Urinary bladder (tissue), 4 donors: Measurements from ENCODE around the gene MGP. TPM values are rescaled to one million over a fixed set of nuclear protein-coding genes. Genes with fewer than 3 reads are reported as not detected.

Experiments used
- DNase-seq: peaks from one replicate; pipeline ENCODE4 v3.0.0-alpha.2; 2015; ENCODE audit errors: extremely low spot score
- H3K27ac ChIP-seq: one replicate; pipeline ENCODE4 v1.5.1; 2013; ENCODE audit warnings: low read depth, mild to moderate bottlenecking, moderate library complexity
- H3K36me3 ChIP-seq: one replicate; pipeline ENCODE4 v1.6.1; 2013; ENCODE audit warnings: mild to moderate bottlenecking, moderate library complexity; ENCODE audit not compliant: insufficient read depth
- H3K4me1 ChIP-seq: one replicate; pipeline ENCODE4 v1.6.1; 2013; ENCODE audit warnings: mild to moderate bottlenecking, moderate library complexity; ENCODE audit not compliant: insufficient read depth
- H3K4me3 ChIP-seq: one replicate; pipeline ENCODE4 v1.5.1; 2013; ENCODE audit warnings: low read depth, low read length
- WGBS: extraction: QIAGEN DNeasy Blood & Tissue Kit; methylation state at CpG from one replicate; pipeline ENCODE4 v1.1.7; 2013; 5-methylcytosine and 5-hydroxymethylcytosine counted together
- polyA plus RNA-seq: library from polyadenylated mRNA; stranded (reverse); fragments of 200-250 nt; gene quantifications from one replicate; pipeline ENCODE4 v1.2.3, GENCODE V29; 2013
- total RNA-seq: library from RNA; depleted of rRNA; stranded (reverse); fragments of >200 nt; gene quantifications from one replicate; pipeline ENCODE4 v1.2.3, GENCODE V29; 2014
- donor health status: healthy with polysubstance abuse.
- donor health status: healthy.

MGP gene
- total and polyA plus RNA-seq, 2 donors: 487 to 596 TPM

- Histone ChIP-seq H3K4me1 (no peaks in the 10 kb centered on the region), H3K27ac (no peak within 1 kb of the TSS), H3K36me3 (no peaks in the 10 kb centered on the region), H3K4me3 (no peak within 1 kb of the TSS)
- 63% methylated on average over 10 of the region's 10 CpGs for WGBS
- no peak for DNase-seq
Measured at GRCh38 chr12:14843425-14843887, 42.2 kb downstream of the MGP start, which contains the start of gene ART4. ART4 (minus strand) TSS chr12:14843526; CDS start chr12:14843113, 413 bp downstream.

DNA sequence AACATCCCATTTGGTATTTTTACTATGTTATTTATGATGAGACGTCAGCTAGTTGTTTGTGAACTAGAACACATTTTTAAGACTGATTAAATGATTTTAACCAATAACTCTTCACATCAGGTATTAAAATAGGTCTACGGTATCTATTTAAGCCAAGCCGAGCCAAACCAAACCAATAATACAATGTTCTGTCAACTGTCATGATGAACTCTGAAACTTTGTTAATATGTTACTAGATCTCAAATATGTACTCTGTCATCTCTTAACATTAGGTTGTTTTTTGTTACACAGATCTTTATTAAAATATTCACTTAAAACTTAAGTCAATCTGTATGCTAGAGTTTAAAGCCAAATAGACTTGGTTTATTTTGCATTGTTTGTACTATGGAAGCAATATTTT, 43.3 kb downstream of the MGP start:
- Histone ChIP-seq H3K4me1 (no peaks in the 10 kb centered on the region), H3K27ac (no peak overlapping the region), H3K4me3 (no peak overlapping the region), H3K36me3 (no peaks in the 10 kb centered on the region)
- DNase-seq: no peak
- 77% methylated on average over 3 of the region's 3 CpGs for WGBS

- DNase-seq: no peak
- no peaks in the 10 kb centered on the region for H3K4me1 ChIP-seq
- 53% methylated on average over 3 of the region's 3 CpGs for WGBS
- no peak overlapping the region for H3K4me3 ChIP-seq
- no peak overlapping the region for H3K27ac ChIP-seq
- no peaks in the 10 kb centered on the region for H3K36me3 ChIP-seq
Measured at GRCh38 chr12:14841761-14842160, 43.9 kb downstream of the MGP start.

DNA sequence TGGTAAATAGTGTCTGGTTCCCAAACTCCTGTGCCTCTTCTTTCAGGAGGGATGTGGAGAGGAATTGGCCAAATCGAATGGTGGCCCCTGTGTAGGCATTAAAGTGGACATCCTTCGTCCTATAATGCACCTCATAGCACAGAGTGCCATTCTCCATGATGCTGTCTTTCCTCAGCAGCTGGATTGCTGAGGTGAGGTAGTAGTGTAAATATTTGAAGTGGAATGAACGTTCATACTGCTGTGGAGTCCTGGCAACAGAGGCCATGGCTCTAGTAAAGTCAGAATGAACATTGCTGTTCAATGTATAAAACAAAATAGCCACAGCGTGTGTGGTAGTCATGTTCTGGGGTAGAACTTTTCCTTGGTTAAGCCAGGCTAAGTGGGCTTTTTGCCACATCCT, 45.0 kb downstream of the MGP start:
- WGBS: 88% methylated on average over 4 of the region's 4 CpGs

GRCh38 chr12:14839262-14839661, 46.4 kb downstream of the MGP start:
- no peak for DNase-seq
- 97% methylated on average over 1 of the region's 1 CpG for WGBS
- Histone ChIP-seq H3K4me1 (no peaks in the 10 kb centered on the region), H3K27ac (no peak overlapping the region), H3K4me3 (no peak overlapping the region), H3K36me3 (no peaks in the 10 kb centered on the region)

More for the DNA sequence above, 45.0 kb downstream of the MGP start:
- H3K4me3 ChIP-seq: no peak overlapping the region
- H3K36me3 ChIP-seq: no peaks in the 10 kb centered on the region
- no peaks in the 10 kb centered on the region for H3K4me1 ChIP-seq
- H3K27ac ChIP-seq: no peak overlapping the region
- no peak for DNase-seq

DNA sequence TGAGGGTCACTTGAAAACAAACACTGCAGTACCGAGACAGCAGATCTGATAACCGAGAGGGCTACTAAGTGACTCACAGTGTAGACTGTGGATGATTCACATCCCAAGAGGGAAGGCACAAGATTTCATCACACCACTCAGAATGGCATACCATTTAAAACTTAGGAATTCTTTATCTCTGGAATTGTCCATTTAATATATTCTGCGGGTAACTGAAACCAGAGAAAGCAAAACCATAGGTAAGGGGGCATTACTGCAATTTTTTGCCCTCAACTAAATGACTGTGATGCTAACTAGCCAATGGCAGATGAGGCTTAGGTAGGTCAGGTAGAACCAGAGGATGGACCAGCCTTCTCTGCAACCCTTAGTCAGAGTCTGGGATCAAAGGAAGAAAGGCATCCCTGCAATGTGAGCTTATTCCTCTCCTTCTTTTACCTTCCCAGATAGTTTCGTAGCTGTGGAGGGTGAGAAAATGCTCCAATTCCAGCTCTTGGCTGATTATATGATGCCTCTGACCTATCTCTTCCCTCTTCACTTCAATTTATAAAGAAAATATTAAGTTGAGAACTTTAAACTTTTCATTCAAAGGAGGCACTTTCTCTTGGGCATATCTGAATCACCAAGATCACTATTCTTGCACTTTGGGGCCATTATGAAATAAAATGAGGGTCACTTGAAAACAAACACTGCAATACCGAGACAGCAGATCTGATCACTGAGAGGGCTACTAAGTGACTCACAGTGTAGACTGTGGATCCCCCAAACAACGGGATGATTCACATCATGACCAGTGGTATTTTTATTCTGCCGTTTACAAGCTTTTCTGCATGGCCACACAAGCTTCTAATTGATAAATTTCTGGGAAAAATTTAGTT, 49.1 kb downstream of the MGP start:
- no peak overlapping the region for H3K4me3 ChIP-seq

GRCh38 chr12:14834509-14834908, 51.1 kb downstream of the MGP start:
- Histone ChIP-seq H3K4me3 (no peak overlapping the region), H3K27ac (no peak overlapping the region), H3K4me1 (no peaks in the 10 kb centered on the region), H3K36me3 (no peaks in the 10 kb centered on the region)
- no peak for DNase-seq

More for the DNA sequence above, 49.1 kb downstream of the MGP start:
- 72% methylated on average over 7 of the region's 7 CpGs for WGBS
- no peak overlapping the region for H3K27ac ChIP-seq
- H3K36me3 ChIP-seq: no peaks in the 10 kb centered on the region
- no peak for DNase-seq
- H3K4me1 ChIP-seq: no peaks in the 10 kb centered on the region

- DNase-seq: no peak
- no peak overlapping the region for H3K27ac ChIP-seq
- no peaks in the 10 kb centered on the region for H3K4me1 ChIP-seq
- H3K4me3 ChIP-seq: no peak overlapping the region
- H3K36me3 ChIP-seq: no peaks in the 10 kb centered on the region
- WGBS: 33% methylated on average over 1 of the region's 1 CpG
Measured at GRCh38 chr12:14833952-14834351, 51.7 kb downstream of the MGP start.

DNA sequence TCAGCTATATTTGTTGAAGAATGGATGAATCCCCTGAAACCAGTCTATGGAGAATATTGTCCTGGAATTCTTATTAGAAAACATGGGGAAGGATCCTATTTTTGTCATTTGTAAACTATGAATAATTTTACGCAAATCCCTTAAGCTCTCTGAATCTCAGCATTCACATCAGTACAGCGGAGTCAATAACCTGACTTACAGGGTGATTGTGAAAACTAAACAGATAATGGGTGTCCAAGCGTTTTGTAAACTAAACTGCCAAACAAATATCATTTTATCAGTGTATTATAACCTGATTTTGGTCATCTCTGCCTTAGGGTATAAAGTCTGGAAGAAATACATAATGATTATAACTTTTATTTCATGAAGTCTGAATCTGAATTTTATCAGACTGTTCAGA, 52.3 kb downstream of the MGP start:
- Histone ChIP-seq H3K27ac (no peak overlapping the region), H3K36me3 (no peaks in the 10 kb centered on the region), H3K4me3 (no peak overlapping the region), H3K4me1 (no peaks in the 10 kb centered on the region)
- 51% methylated on average over 3 of the region's 3 CpGs for WGBS
- DNase-seq: no peak

Other genes with a start within 250 kb of the MGP start
- not detected for gene GUCY2C, start 189.3 kb downstream of the MGP start, total RNA-seq
- not detected for gene GUCY2C, start 189.3 kb downstream of the MGP start, polyA plus RNA-seq
- gene WBP11, start 82.4 kb downstream of the MGP start, total RNA-seq: 32.9 TPM
- 27.7 TPM for gene WBP11, start 82.4 kb downstream of the MGP start, polyA plus RNA-seq
- 3.6 TPM for gene C12orf60, start 82.2 kb downstream of the MGP start, total RNA-seq
- gene C12orf60, start 82.2 kb downstream of the MGP start, polyA plus RNA-seq: 1.0 TPM
- gene SMCO3, start 71.7 kb downstream of the MGP start, total RNA-seq: 5.0 TPM
- 0.20 TPM for gene SMCO3, start 71.7 kb downstream of the MGP start, polyA plus RNA-seq
- 4.8 TPM for gene ART4, start 42.3 kb downstream of the MGP start, total RNA-seq
- 0.60 TPM for gene ART4, start 42.3 kb downstream of the MGP start, polyA plus RNA-seq
- 27.3 TPM for gene ERP27, start 52.7 kb upstream of the MGP start, total RNA-seq
- gene ERP27, start 52.7 kb upstream of the MGP start, polyA plus RNA-seq: 1.8 TPM
- gene ARHGDIB, start 75.7 kb upstream of the MGP start, total RNA-seq: 56.6 TPM
- gene ARHGDIB, start 75.7 kb upstream of the MGP start, polyA plus RNA-seq: 127 TPM
- gene PDE6H, start 87.2 kb upstream of the MGP start, total RNA-seq: not detected
- not detected for gene PDE6H, start 87.2 kb upstream of the MGP start, polyA plus RNA-seq